Body of pancreas (tissue), 4 donors: ENCODE data around the gene TESK2.

ENCODE experiments used
- POLR2A ChIP-seq, 3 donors: fragments of 450-650 bp; IDR thresholded peaks; one replicate each; pipeline ENCODE4 v1.6.1; 2016; ENCODE audit warnings: antibody characterized with exemption in 3 of 3, mild to moderate bottlenecking in 2 of 3
- TF ChIP-seq, protein P1 (sequence below), 7 experiments: fragments of 450-650 bp in 4 of 7; fragments of 200-600 bp in 3 of 7; sonication (generic) in 3 of 7; IDR thresholded peaks; one replicate each; pipeline ENCODE4 v1.5.1; 2016 to 2019; ENCODE audit warnings: antibody characterized with exemption in 7 of 7

DNA sequence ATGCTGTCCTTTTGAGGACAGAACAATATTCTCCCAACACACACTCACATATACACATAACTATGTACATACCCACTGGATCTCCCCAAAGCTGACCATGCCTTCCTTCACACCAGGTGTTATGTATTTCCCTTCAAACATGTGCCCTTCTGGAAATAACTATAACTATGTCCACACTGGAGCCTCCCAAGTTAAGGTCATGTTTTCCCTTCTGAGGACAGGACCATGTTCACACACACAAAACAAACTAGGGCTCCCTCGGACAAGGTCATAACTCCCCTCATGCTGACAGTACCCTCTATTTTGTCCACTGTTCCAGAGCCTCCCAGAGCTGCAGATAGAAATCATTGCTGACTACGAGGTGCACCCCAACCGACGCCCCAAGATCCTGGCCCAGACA lies 16.9 kb upstream of the TESK2 start:
- TF ChIP-seq, protein P1, sequence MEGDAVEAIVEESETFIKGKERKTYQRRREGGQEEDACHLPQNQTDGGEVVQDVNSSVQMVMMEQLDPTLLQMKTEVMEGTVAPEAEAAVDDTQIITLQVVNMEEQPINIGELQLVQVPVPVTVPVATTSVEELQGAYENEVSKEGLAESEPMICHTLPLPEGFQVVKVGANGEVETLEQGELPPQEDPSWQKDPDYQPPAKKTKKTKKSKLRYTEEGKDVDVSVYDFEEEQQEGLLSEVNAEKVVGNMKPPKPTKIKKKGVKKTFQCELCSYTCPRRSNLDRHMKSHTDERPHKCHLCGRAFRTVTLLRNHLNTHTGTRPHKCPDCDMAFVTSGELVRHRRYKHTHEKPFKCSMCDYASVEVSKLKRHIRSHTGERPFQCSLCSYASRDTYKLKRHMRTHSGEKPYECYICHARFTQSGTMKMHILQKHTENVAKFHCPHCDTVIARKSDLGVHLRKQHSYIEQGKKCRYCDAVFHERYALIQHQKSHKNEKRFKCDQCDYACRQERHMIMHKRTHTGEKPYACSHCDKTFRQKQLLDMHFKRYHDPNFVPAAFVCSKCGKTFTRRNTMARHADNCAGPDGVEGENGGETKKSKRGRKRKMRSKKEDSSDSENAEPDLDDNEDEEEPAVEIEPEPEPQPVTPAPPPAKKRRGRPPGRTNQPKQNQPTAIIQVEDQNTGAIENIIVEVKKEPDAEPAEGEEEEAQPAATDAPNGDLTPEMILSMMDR (IDR thresholded peaks at IDR 0.05) = no peak
- no peak for TF ChIP-seq POLR2A (IDR thresholded peaks at IDR 0.05)
